ENCODE measurements around the gene SERINC3. TPM values are rescaled to one million over a fixed set of nuclear protein-coding genes. Genes with fewer than 3 reads are reported as not detected.

Gene SERINC3
- total RNA-seq, 1 donor from 2014 or later, result 94.3 TPM

- DNase-seq (ENCODE audit: low read depth), result no peak
- Histone ChIP-seq H3K9me3 (ENCODE audit: insufficient read depth, low read depth, low read length) (no peaks in the 10 kb centered on the region), H3K4me3 (ENCODE audit: insufficient read depth, low read depth, low read length) (no peak overlapping the region), H3K36me3 (ENCODE audit: insufficient read depth, low read length) (peaks cover 52% of the 10 kb centered on the region), H3K4me2 (ENCODE audit: low read length) (no peak overlapping the region), H3K27me3 (ENCODE audit: insufficient read depth, low read length) (no peaks in the 10 kb centered on the region), H3K27ac (ENCODE audit: low read depth, low read length) (no peak overlapping the region), H3K9ac (ENCODE audit: low read length) (no peak overlapping the region), H3K4me1 (ENCODE audit: insufficient read depth, low read length) (peaks cover 41% of the 10 kb centered on the region), H2AFZ (ENCODE audit: low read depth, low read length) (no peak overlapping the region), H4K20me1 (ENCODE audit: insufficient read depth, low read length) (peaks cover 5% of the 10 kb centered on the region), H3K79me2 (ENCODE audit: insufficient read depth, low read length) (peaks cover 3% of the 10 kb centered on the region)
- no peak overlapping the region for H3K4me3 Mint-ChIP-seq (ENCODE audit: unreplicated experiment)
- peaks cover 2% of the 10 kb centered on the region for H3K9me3 Mint-ChIP-seq (ENCODE audit: unreplicated experiment)
- peaks cover 25% of the 10 kb centered on the region for H3K36me3 Mint-ChIP-seq (ENCODE audit: low read depth, unreplicated experiment)
- FAIRE-seq, result no peak
- H3K27ac Mint-ChIP-seq (ENCODE audit: unreplicated experiment), result no peak overlapping the region
- H3K4me1 Mint-ChIP-seq (ENCODE audit: low read depth, unreplicated experiment), result peaks cover 33% of the 10 kb centered on the region
- TF ChIP-seq, protein P1, sequence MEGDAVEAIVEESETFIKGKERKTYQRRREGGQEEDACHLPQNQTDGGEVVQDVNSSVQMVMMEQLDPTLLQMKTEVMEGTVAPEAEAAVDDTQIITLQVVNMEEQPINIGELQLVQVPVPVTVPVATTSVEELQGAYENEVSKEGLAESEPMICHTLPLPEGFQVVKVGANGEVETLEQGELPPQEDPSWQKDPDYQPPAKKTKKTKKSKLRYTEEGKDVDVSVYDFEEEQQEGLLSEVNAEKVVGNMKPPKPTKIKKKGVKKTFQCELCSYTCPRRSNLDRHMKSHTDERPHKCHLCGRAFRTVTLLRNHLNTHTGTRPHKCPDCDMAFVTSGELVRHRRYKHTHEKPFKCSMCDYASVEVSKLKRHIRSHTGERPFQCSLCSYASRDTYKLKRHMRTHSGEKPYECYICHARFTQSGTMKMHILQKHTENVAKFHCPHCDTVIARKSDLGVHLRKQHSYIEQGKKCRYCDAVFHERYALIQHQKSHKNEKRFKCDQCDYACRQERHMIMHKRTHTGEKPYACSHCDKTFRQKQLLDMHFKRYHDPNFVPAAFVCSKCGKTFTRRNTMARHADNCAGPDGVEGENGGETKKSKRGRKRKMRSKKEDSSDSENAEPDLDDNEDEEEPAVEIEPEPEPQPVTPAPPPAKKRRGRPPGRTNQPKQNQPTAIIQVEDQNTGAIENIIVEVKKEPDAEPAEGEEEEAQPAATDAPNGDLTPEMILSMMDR (IDR thresholded peaks at IDR 0.05; ENCODE audit: insufficient read depth, low read depth, low read length), result no peak
- no peak for TF ChIP-seq EZH2 (IDR thresholded peaks at IDR 0.05; ENCODE audit: insufficient read depth, low read length)
- no peaks in the 10 kb centered on the region for H3K27me3 Mint-ChIP-seq (ENCODE audit: low read depth, unreplicated experiment)
Measured at GRCh38 chr20:44500221-44500620, 21.6 kb downstream of the SERINC3 start.

DNA sequence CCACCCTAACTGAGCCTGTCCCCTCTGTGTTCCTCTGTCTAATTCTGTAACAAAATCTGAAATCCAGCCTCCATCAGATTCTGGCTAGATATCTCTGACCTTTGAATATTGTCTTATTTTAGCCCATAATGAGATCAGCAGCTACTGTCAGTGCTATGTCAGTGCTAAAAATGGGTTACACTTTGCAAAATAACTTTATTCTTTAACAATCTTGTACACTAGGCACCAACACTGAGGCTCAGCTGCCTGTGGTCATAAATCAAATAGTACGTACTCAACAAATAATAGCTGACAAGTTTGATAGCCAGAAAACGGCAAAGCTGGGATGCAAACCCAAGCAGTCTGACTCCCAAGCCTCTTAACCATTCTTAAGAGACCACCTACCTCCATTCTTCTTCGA, 24.1 kb downstream of the SERINC3 start:
- Mint-ChIP-seq H3K4me3 (ENCODE audit: unreplicated experiment) (no peak overlapping the region), H3K9me3 (ENCODE audit: unreplicated experiment) (peaks cover 2% of the 10 kb centered on the region), H3K4me1 (ENCODE audit: low read depth, unreplicated experiment) (peaks cover 46% of the 10 kb centered on the region), H3K27ac (ENCODE audit: unreplicated experiment) (peak overlapping the region; percentile 19), H3K27me3 (ENCODE audit: low read depth, unreplicated experiment) (no peaks in the 10 kb centered on the region), H3K36me3 (ENCODE audit: low read depth, unreplicated experiment) (peaks cover 14% of the 10 kb centered on the region)
- Histone ChIP-seq H3K79me2 (ENCODE audit: insufficient read depth, low read length) (peaks cover 3% of the 10 kb centered on the region), H3K4me1 (ENCODE audit: insufficient read depth, low read length) (peaks cover 56% of the 10 kb centered on the region), H3K4me3 (ENCODE audit: insufficient read depth, low read depth, low read length) (no peak overlapping the region), H3K9ac (ENCODE audit: low read length) (peak overlapping the region; percentile 77), H3K27me3 (ENCODE audit: insufficient read depth, low read length) (no peaks in the 10 kb centered on the region), H3K27ac (ENCODE audit: low read depth, low read length) (peak overlapping the region; percentile 98), H3K9me3 (ENCODE audit: insufficient read depth, low read depth, low read length) (no peaks in the 10 kb centered on the region), H4K20me1 (ENCODE audit: insufficient read depth, low read length) (peaks cover 5% of the 10 kb centered on the region), H2AFZ (ENCODE audit: low read depth, low read length) (no peak overlapping the region), H3K36me3 (ENCODE audit: insufficient read depth, low read length) (peaks cover 29% of the 10 kb centered on the region), H3K4me2 (ENCODE audit: low read length) (peak overlapping the region; percentile 64)
- no peak for DNase-seq (ENCODE audit: low read depth)
- FAIRE-seq, result no peak
- TF ChIP-seq, protein P1 (IDR thresholded peaks at IDR 0.05; ENCODE audit: insufficient read depth, low read depth, low read length), result no peak
- TF ChIP-seq EZH2 (IDR thresholded peaks at IDR 0.05; ENCODE audit: insufficient read depth, low read length), result no peak

DNA sequence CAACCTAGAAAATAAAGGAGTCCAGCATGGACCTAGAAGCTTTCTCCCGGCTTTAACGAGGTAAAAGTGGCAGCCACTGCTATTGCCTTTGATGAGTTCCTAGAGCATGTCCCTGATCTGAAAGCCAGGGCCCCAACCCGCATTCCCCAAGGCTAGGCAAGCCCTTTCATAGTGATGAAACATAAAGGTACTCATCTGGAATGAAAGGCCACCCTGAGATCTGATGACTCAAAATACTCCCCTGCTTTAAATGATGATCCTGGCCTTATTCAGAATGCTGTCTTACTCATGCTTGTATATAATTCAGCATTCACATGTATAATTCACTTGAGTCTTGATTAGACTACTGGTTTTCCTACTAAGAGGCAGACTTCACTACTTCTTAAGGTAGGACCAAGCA, 24.9 kb downstream of the SERINC3 start:
- Mint-ChIP-seq H3K4me1 (ENCODE audit: low read depth, unreplicated experiment) (peaks cover 48% of the 10 kb centered on the region), H3K27ac (ENCODE audit: unreplicated experiment) (peak overlapping the region; percentile 97), H3K9me3 (ENCODE audit: unreplicated experiment) (peaks cover 2% of the 10 kb centered on the region), H3K36me3 (ENCODE audit: low read depth, unreplicated experiment) (peaks cover 9% of the 10 kb centered on the region), H3K27me3 (ENCODE audit: low read depth, unreplicated experiment) (no peaks in the 10 kb centered on the region), H3K4me3 (ENCODE audit: unreplicated experiment) (no peak overlapping the region)
- Histone ChIP-seq H3K4me1 (ENCODE audit: insufficient read depth, low read length) (peaks cover 56% of the 10 kb centered on the region), H3K27me3 (ENCODE audit: insufficient read depth, low read length) (no peaks in the 10 kb centered on the region), H3K36me3 (ENCODE audit: insufficient read depth, low read length) (peaks cover 23% of the 10 kb centered on the region), H3K9me3 (ENCODE audit: insufficient read depth, low read depth, low read length) (no peaks in the 10 kb centered on the region), H2AFZ (ENCODE audit: low read depth, low read length) (no peak overlapping the region), H4K20me1 (ENCODE audit: insufficient read depth, low read length) (peaks cover 5% of the 10 kb centered on the region), H3K9ac (ENCODE audit: low read length) (peak overlapping the region; percentile 77), H3K4me2 (ENCODE audit: low read length) (peak overlapping the region; percentile 64), H3K4me3 (ENCODE audit: insufficient read depth, low read depth, low read length) (no peak overlapping the region), H3K79me2 (ENCODE audit: insufficient read depth, low read length) (peaks cover 3% of the 10 kb centered on the region), H3K27ac (ENCODE audit: low read depth, low read length) (peak overlapping the region; percentile 98)
- DNase-seq (ENCODE audit: low read depth) (peak; percentile 92), FAIRE-seq (no peak)
- TF ChIP-seq EZH2 (IDR thresholded peaks at IDR 0.05; ENCODE audit: insufficient read depth, low read length), result no peak
- TF ChIP-seq, protein P1 (IDR thresholded peaks at IDR 0.05; ENCODE audit: insufficient read depth, low read depth, low read length), result no peak

All from astrocyte (in vitro differentiated cells and primary cell).